ENCODE data around the gene BCAM.

The BCAM gene

GRCh38 chr19:44813070-44813840 lies 4.4 kb downstream of the BCAM start:
- Histone ChIP-seq H3K4me2 (ENCODE audit: low read length) (no peak overlapping the region), H3K9me3 (ENCODE audit: control insufficient read depth, insufficient read depth, low read length) (no peaks in the 10 kb centered on the region), H3K4me1 (ENCODE audit: control insufficient read depth, low read length) (no peaks in the 10 kb centered on the region)

GRCh38 chr19:44813841-44814470 lies 5.1 kb downstream of the BCAM start:
- no peaks in the 10 kb centered on the region for H3K79me2 ChIP-seq (ENCODE audit: control insufficient read depth, low read length)
- H3K4me2 ChIP-seq (ENCODE audit: low read length): no peak overlapping the region
- H3K36me3 ChIP-seq (ENCODE audit: control insufficient read depth, low read length): no peaks in the 10 kb centered on the region
- H3K9me2 ChIP-seq (replicated peaks; ENCODE audit: control insufficient read depth, low read length): no peaks in the 10 kb centered on the region
- no peak overlapping the region for H3K4me3 ChIP-seq (ENCODE audit: low read length)
- H4K20me1 ChIP-seq (ENCODE audit: control insufficient read depth, insufficient read depth, low read depth, low read length): no peaks in the 10 kb centered on the region
- no peaks in the 10 kb centered on the region for H3K27me3 ChIP-seq (ENCODE audit: control insufficient read depth, low read length)
- H3F3A ChIP-seq (ENCODE audit: control insufficient read depth, insufficient read depth): no peaks in the 10 kb centered on the region
- no peak overlapping the region for H3K27ac ChIP-seq (ENCODE audit: low read depth, low read length)
- H3K4me1 ChIP-seq (ENCODE audit: control insufficient read depth, low read length): no peaks in the 10 kb centered on the region
- TF ChIP-seq CTCF (IDR thresholded peaks at IDR 0.05; ENCODE audit: low read depth, low read length, poor library complexity, severe bottlenecking) (no peak), EZH2phosphoT487 (IDR thresholded peaks at IDR 0.05; ENCODE audit: borderline replicate concordance, low read length) (no peak)
- no peaks in the 10 kb centered on the region for H3K9me3 ChIP-seq (ENCODE audit: control insufficient read depth, insufficient read depth, low read length)

More at GRCh38 chr19:44813070-44813840, 4.4 kb downstream of the BCAM start:
- Histone ChIP-seq H3F3A (ENCODE audit: control insufficient read depth, insufficient read depth) (no peaks in the 10 kb centered on the region), H3K27me3 (ENCODE audit: control insufficient read depth, low read length) (0 out of 2 replicates have a peak, but pooled peaks cover 4% of the 10 kb centered on the region), H3K4me3 (ENCODE audit: low read length) (no peak overlapping the region), H4K20me1 (ENCODE audit: control insufficient read depth, insufficient read depth, low read depth, low read length) (no peaks in the 10 kb centered on the region), H3K27ac (ENCODE audit: low read depth, low read length) (no peak overlapping the region), H3K9me2 (replicated peaks; ENCODE audit: control insufficient read depth, low read length) (no peaks in the 10 kb centered on the region), H3K36me3 (ENCODE audit: control insufficient read depth, low read length) (no peaks in the 10 kb centered on the region), H3K79me2 (ENCODE audit: control insufficient read depth, low read length) (no peaks in the 10 kb centered on the region)
- no peak for TF ChIP-seq EZH2phosphoT487 (IDR thresholded peaks at IDR 0.05; ENCODE audit: borderline replicate concordance, low read length)
- TF ChIP-seq CTCF (IDR thresholded peaks at IDR 0.05; ENCODE audit: low read depth, low read length, poor library complexity, severe bottlenecking): no peak

GRCh38 chr19:44814517-44814916 lies 5.6 kb downstream of the BCAM start:
- Histone ChIP-seq H3F3A (ENCODE audit: control insufficient read depth, insufficient read depth) (no peaks in the 10 kb centered on the region), H3K9me2 (replicated peaks; ENCODE audit: control insufficient read depth, low read length) (no peaks in the 10 kb centered on the region), H3K36me3 (ENCODE audit: control insufficient read depth, low read length) (no peaks in the 10 kb centered on the region), H3K4me3 (ENCODE audit: low read length) (no peak overlapping the region), H3K4me2 (ENCODE audit: low read length) (no peak overlapping the region), H3K79me2 (ENCODE audit: control insufficient read depth, low read length) (no peaks in the 10 kb centered on the region), H4K20me1 (ENCODE audit: control insufficient read depth, insufficient read depth, low read depth, low read length) (no peaks in the 10 kb centered on the region), H3K27me3 (ENCODE audit: control insufficient read depth, low read length) (no peaks in the 10 kb centered on the region), H3K27ac (ENCODE audit: low read depth, low read length) (no peak overlapping the region), H3K4me1 (ENCODE audit: control insufficient read depth, low read length) (no peaks in the 10 kb centered on the region), H3K9me3 (ENCODE audit: control insufficient read depth, insufficient read depth, low read length) (no peaks in the 10 kb centered on the region)
- no peak for TF ChIP-seq EZH2phosphoT487 (IDR thresholded peaks at IDR 0.05; ENCODE audit: borderline replicate concordance, low read length)
- TF ChIP-seq CTCF (IDR thresholded peaks at IDR 0.05; ENCODE audit: low read depth, low read length, poor library complexity, severe bottlenecking): no peak
